ENCODE data around the gene HIGD1B. TPM values are rescaled to one million over a fixed set of nuclear protein-coding genes. Genes with fewer than 3 reads are reported as not detected.
"Not testable (repeated sequence)": the region's sequence is repeated elsewhere in the genome, so short reads cannot be mapped to it uniquely, and the experiment has no call there.

The HIGD1B gene
- not detected for total RNA-seq

DNA sequence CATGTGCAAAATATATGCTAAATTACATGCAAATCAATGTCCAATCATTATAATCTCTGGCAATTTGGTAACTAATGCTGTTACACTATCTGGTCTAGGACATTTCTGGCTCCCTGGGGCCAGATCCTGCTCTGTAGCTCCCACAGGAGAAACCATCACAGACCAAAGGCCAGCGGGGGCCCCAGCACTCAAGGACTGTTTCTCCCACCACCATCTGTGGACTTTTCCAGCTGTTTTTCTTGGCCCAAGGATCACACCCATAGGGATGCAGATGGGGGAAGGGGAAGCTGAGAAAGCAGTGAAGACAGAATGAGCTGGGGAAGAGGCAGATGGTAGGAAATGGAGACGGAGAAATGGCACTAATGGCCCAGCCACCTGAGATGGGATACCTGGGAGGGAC is at the start of gene HIGD1B:
TSS of gene HIGD1B (plus strand) at position 298 of the 400 bp plus-strand sequence. CDS start 270 bp downstream, outside the sequence.
- no peaks in the 10 kb centered on the region for H3K27me3 Mint-ChIP-seq
- peak within 1 kb of the TSS in 1 of 2 donors; percentile 14 for H3K27ac Mint-ChIP-seq
- no peaks in the 10 kb centered on the region for H3K9me3 Mint-ChIP-seq
- DNase-seq (ENCODE audit: low spot score) (no peak), ATAC-seq (no peak)
- no peak within 1 kb of the TSS for H3K4me3 Mint-ChIP-seq
- H3K36me3 Mint-ChIP-seq, result no peaks in the 10 kb centered on the region
- peaks cover 5 to 8% of the 10 kb centered on the region in 2 donors for H3K4me1 Mint-ChIP-seq (ENCODE audit: low read depth in 2 of 2)

DNA sequence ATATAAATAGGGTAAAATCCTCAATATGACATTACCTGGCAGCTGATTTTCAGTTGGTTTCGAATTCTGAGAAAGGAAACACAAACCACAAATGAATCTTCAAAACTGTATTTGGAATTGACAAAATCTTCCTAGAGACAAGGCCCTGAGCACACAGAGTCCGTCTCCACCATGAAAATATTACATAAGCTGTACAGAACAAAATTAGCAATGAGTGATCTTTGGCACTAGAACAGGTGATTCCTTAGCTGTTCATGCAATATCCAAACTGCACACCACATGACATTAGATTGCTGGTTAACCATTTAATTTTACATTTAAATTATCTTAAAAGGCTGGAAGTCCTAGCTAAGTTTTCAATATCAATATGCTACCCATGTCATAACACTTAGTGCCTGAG is 49.3 kb upstream of the HIGD1B start:
- H3K27ac Mint-ChIP-seq, result no peak overlapping the region
- DNase-seq (ENCODE audit: low spot score) (no peak), ATAC-seq (no peak)
- peaks cover 0 to 5% of the 10 kb centered on the region in 2 donors for H3K27me3 Mint-ChIP-seq
- H3K4me3 Mint-ChIP-seq, result no peak overlapping the region
- no peaks in the 10 kb centered on the region for H3K4me1 Mint-ChIP-seq (ENCODE audit: low read depth in 2 of 2)
- H3K36me3 Mint-ChIP-seq, result no peaks in the 10 kb centered on the region
- no peaks in the 10 kb centered on the region for H3K9me3 Mint-ChIP-seq

DNA sequence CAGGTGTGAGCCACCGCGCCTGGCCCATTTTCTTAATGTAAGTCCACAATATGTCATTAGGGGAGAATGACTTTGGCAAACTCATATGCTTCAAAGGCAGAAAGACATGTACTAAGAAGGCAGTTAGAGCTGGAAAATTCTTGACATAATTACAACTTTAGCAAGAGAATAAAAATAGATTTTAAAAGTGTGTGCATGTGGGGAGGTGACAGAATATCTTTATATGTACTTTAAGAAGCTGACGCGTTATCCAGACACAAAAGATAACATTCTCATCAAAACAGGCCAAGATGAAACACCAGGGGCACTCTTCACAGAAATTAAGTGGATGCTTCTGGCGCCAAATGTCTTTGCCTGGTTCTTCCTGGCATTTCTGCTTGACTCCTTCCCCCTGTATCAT is 45.8 kb upstream of the HIGD1B start:
- H3K27ac Mint-ChIP-seq, result no peak overlapping the region
- ATAC-seq, result no peak
- H3K9me3 Mint-ChIP-seq, result no peaks in the 10 kb centered on the region
- DNase-seq (ENCODE audit: low spot score), result no peak
- no peaks in the 10 kb centered on the region for H3K4me1 Mint-ChIP-seq (ENCODE audit: low read depth in 2 of 2)
- H3K4me3 Mint-ChIP-seq, result no peak overlapping the region
- peaks cover 0 to 9% of the 10 kb centered on the region in 2 donors for H3K27me3 Mint-ChIP-seq
- H3K36me3 Mint-ChIP-seq, result no peaks in the 10 kb centered on the region

- Mint-ChIP-seq H3K9me3 (no peaks in the 10 kb centered on the region), H3K36me3 (no peaks in the 10 kb centered on the region), H3K4me3 (no peak overlapping the region), H3K27ac (no peak overlapping the region), H3K27me3 (peaks cover 7 to 15% of the 10 kb centered on the region in 2 donors), H3K4me1 (ENCODE audit: low read depth in 2 of 2) (no peaks in the 10 kb centered on the region)
- ATAC-seq, result no peak
- no peak for DNase-seq (ENCODE audit: low spot score)
These were observed 43.2 kb upstream of the HIGD1B start for GRCh38 chr17:44804302-44805089.

DNA sequence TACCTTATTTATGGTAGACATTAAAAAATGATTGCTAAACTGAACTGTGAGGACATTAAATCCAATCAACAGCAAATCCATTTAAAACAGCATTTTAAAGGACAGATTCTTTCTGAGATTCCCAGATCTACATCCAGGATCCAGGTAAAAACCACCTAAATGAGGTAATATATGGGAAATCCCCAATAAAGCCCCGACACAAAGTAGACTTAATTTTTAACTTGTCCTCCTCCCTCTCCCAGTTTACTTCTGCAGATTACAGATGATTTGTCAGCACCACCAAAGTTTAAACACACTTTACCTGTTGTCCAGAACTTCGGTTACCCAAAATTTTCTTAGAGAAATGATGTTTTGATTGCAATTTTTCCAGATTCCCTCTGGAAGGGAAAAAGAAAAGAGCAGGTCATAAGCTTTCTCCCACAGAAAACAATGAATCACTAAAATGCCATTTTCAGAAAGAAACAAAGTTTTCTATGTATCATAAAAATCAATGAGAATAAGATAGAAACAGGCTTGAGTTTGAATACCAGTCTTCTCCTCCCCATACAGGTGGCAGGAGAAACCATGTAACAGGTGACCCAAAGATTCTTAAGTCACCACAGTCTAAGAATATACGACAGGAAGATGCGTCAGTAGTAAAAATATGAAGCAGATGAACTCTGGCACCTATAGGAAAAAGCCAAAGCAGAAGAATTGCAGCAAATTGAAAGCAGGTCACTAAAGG is 40.4 kb upstream of the HIGD1B start:
- Mint-ChIP-seq H3K27ac (no peak overlapping the region), H3K9me3 (no peaks in the 10 kb centered on the region), H3K27me3 (peaks cover 7 to 15% of the 10 kb centered on the region in 2 donors), H3K36me3 (no peaks in the 10 kb centered on the region), H3K4me3 (no peak overlapping the region), H3K4me1 (ENCODE audit: low read depth in 2 of 2) (no peaks in the 10 kb centered on the region)
- ATAC-seq (no peak), DNase-seq (ENCODE audit: low spot score) (no peak)

DNA sequence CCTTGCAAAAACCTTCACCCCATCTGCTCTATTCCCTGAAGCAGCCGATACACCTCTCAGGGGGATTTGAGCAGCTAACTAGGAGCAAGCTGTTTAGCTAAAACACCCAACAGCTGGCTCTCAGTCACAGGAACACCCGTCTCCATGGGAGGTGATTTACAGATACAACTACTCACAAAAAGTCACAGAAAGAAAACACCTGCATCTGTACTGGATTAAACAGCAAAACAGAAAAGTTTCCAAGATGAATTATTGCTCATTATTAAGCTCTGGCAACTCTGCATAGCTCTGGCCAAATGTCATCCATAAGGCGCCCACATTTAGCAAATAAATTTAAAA is 39.9 kb upstream of the HIGD1B start:
- no peaks in the 10 kb centered on the region for H3K36me3 Mint-ChIP-seq
- H3K9me3 Mint-ChIP-seq, result no peaks in the 10 kb centered on the region
- no peak overlapping the region for H3K4me3 Mint-ChIP-seq
- DNase-seq (ENCODE audit: low spot score), result no peak
- H3K27me3 Mint-ChIP-seq, result peaks cover 7 to 17% of the 10 kb centered on the region in 2 donors
- H3K27ac Mint-ChIP-seq, result no peak overlapping the region
- H3K4me1 Mint-ChIP-seq (ENCODE audit: low read depth in 2 of 2), result no peaks in the 10 kb centered on the region
- ATAC-seq, result no peak

DNA sequence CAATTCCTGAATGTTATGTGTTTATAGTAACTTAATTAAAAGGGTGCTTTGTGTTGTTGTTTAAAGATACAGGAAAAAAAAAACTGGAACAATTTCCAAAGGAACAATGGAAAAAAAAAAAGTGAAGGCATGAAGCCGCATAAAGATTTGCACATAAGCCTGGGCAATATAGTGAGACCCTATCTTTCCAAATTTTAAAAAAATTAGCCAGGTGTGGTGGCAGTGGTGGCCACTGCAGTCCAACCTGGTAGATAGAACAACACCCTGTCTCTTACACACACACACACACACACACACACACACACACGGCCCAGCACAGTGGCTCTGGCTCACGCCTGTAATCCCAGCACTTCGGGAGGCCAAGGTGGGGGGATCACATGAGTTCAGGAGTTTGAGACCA is 39.5 kb upstream of the HIGD1B start:
- no peaks in the 10 kb centered on the region for H3K36me3 Mint-ChIP-seq
- DNase-seq (ENCODE audit: low spot score), result no peak
- H3K4me3 Mint-ChIP-seq, result no peak overlapping the region
- no peaks in the 10 kb centered on the region for H3K9me3 Mint-ChIP-seq
- H3K27me3 Mint-ChIP-seq, result peaks cover 11 to 20% of the 10 kb centered on the region in 2 donors
- no peaks in the 10 kb centered on the region for H3K4me1 Mint-ChIP-seq (ENCODE audit: low read depth in 2 of 2)
- no peak for ATAC-seq
- H3K27ac Mint-ChIP-seq, result no peak overlapping the region

- not testable (repeated sequence) for H3K4me3 Mint-ChIP-seq; DNase-seq (ENCODE audit: low spot score); H3K4me1 Mint-ChIP-seq (ENCODE audit: low read depth in 2 of 2); H3K27ac Mint-ChIP-seq; H3K9me3 Mint-ChIP-seq; ATAC-seq; H3K36me3 Mint-ChIP-seq
- H3K27me3 Mint-ChIP-seq, result peaks cover 11 to 21% of the 10 kb centered on the region in 2 donors
These were observed 38.9 kb upstream of the HIGD1B start for GRCh38 chr17:44808656-44809388.

- DNase-seq (ENCODE audit: low spot score), result no peak
- ATAC-seq, result no peak
- no peaks in the 10 kb centered on the region for H3K4me1 Mint-ChIP-seq (ENCODE audit: low read depth in 2 of 2)
These were observed 35.4 kb upstream of the HIGD1B start for GRCh38 chr17:44812263-44812662.

DNA sequence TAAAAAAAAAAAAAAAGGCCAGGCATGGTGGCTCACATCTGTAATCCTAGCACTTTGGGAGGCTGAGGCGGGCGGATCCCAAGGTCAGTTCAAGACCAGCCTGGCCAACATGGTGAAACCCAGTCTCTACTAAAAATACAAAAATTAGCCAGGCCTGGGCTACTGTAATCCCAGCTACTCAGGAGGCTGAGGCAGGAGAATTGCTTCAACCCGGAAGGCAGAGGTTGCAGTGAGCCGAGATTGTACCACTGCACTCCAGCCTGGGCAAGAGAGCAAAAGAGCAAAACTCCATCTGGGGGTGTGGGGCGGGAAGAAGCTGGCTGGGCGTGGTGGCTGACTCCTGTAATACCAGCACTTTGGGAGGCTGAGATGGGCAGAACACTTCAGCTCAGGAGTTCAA is 29.2 kb upstream of the HIGD1B start:
- not testable (repeated sequence) for H3K4me1 Mint-ChIP-seq (ENCODE audit: low read depth in 2 of 2); DNase-seq (ENCODE audit: low spot score); H3K4me3 Mint-ChIP-seq; H3K27ac Mint-ChIP-seq; H3K36me3 Mint-ChIP-seq; ATAC-seq; H3K27me3 Mint-ChIP-seq; H3K9me3 Mint-ChIP-seq

More at GRCh38 chr17:44812263-44812662, 35.4 kb upstream of the HIGD1B start:
- peaks cover 9 to 10% of the 10 kb centered on the region in 2 donors for H3K27me3 Mint-ChIP-seq
- no peaks in the 10 kb centered on the region for H3K9me3 Mint-ChIP-seq
- H3K36me3 Mint-ChIP-seq, result no peaks in the 10 kb centered on the region
- no peak overlapping the region for H3K4me3 Mint-ChIP-seq
- no peak overlapping the region for H3K27ac Mint-ChIP-seq

DNA sequence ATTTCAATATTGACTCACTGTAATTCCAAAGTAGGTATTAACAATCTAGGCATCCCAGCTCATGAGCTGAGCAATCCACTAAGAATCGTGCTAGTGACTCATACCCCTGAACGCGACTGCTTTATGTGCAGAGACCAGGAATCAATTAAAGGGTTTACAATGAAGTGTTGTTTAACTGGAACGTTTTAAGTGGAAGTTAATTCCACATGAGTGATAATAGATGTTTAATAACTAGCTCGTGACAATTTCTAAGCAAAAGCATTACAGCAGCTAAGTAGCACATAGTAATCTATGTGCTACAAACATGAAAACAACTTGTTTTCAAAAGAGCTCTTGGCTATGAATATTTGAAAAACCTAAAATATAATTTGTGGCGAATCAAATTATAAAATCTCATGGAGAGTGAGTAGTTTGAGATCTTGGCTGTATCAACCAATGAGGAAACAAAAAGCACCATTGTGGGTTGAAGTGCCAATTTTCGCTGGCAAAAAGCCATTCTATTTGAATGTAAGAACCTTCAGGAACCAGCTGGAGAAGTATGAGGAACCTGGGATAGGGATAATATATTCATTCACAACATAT is 27.0 kb upstream of the HIGD1B start:
- Mint-ChIP-seq H3K4me1 (ENCODE audit: low read depth in 2 of 2) (no peaks in the 10 kb centered on the region), H3K36me3 (no peaks in the 10 kb centered on the region), H3K27ac (no peak overlapping the region), H3K27me3 (no peaks in the 10 kb centered on the region), H3K4me3 (no peak overlapping the region), H3K9me3 (no peaks in the 10 kb centered on the region)
- DNase-seq (ENCODE audit: low spot score) (no peak), ATAC-seq (no peak)

DNA sequence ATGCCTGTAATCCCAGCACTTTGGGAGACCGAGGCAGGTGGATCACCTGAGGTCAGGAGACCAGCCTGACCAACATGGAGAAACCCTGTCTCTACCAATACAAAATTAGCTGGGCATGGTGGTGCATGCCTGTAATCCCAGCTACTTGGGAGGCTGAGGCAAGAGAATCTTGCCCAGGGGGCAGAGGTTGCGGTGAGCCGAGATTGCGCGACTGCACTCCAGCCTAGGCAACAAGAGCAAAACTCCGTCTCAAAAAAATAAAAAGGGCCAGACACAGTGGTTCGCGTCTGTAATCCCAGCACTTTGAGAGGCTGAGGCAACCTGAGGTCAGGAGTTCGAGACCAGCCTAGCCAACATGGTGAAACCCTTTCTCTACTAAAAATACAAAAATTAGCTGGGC is 22.4 kb upstream of the HIGD1B start:
- DNase-seq (ENCODE audit: low spot score); H3K9me3 Mint-ChIP-seq; H3K4me3 Mint-ChIP-seq; ATAC-seq; H3K36me3 Mint-ChIP-seq; H3K4me1 Mint-ChIP-seq (ENCODE audit: low read depth in 2 of 2); H3K27ac Mint-ChIP-seq: not testable (repeated sequence)
- H3K27me3 Mint-ChIP-seq, result peaks cover 18 to 24% of the 10 kb centered on the region in 2 donors

DNA sequence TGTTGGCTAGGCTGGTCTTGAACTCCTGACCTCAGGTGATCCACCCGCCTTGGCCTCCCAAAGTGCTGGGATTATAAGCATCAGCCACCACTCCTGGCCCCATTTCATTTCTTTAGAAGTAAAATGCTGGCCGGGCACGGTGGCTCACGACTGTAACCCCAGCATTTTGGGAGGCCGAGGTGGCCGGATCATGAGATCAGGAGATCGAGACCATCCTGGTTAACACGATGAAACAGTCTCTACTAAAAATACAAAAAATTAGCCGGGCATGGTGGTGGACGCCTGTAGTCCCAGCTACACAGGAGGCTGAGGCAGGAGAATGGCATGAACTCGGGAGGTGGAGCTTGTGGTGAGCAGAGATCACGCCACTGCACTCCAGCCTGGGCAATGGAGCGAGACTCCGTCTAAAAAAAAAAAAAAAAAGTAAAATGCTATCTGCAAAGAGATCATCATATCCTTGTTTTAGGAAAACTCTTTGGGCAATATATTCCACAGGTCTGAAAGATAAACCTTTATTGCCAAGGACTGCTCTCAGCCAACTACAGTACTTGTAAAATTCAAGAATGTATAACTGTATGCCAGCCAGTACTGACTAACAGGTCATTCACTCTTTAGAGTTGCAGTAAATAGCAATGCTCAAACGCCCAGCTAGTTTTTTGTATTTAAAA is 21.4 kb upstream of the HIGD1B start:
- peaks cover 7 to 8% of the 10 kb centered on the region in 2 donors for H3K4me1 Mint-ChIP-seq (ENCODE audit: low read depth in 2 of 2)
- DNase-seq (ENCODE audit: low spot score), result no peak
- H3K36me3 Mint-ChIP-seq, result peaks cover 6% of the 10 kb centered on the region
- H3K27me3 Mint-ChIP-seq, result peaks cover 22 to 30% of the 10 kb centered on the region in 2 donors
- H3K4me3 Mint-ChIP-seq, result no peak overlapping the region
- no peak overlapping the region for H3K27ac Mint-ChIP-seq
- no peaks in the 10 kb centered on the region for H3K9me3 Mint-ChIP-seq
- no peak for ATAC-seq
